ENCODE measurements around the gene SCN2B. TPM values are rescaled to one million over a fixed set of nuclear protein-coding genes. Genes with fewer than 3 reads are reported as not detected.

SCN2B gene
- total RNA-seq, 1 experiment from 2014 or later = not detected

GRCh38 chr11:118157186-118157895 is 19.1 kb downstream of the SCN2B start:
- no peak for DNase-seq
- H2AFZ ChIP-seq (ENCODE audit: low read length) = no peak overlapping the region
- H3K4me1 ChIP-seq (ENCODE audit: low read length) = peaks cover 6% of the 10 kb centered on the region
- no peaks in the 10 kb centered on the region for H3K9me3 ChIP-seq (ENCODE audit: low read length)
- H3K27me3 ChIP-seq (ENCODE audit: low read length) = no peaks in the 10 kb centered on the region
- no peak overlapping the region for H3K27ac ChIP-seq (ENCODE audit: low read length)
- no peak overlapping the region for H3K4me3 ChIP-seq (ENCODE audit: low read length)
- no peaks in the 10 kb centered on the region for H4K20me1 ChIP-seq (ENCODE audit: insufficient read depth, low read depth, low read length)
- no peak overlapping the region for H3K4me2 ChIP-seq (ENCODE audit: low read depth, low read length, poor library complexity, severe bottlenecking)
- H3K36me3 ChIP-seq (ENCODE audit: insufficient read depth, low read length) = no peaks in the 10 kb centered on the region
- no peaks in the 10 kb centered on the region for H3K9me2 ChIP-seq (replicated peaks; ENCODE audit: insufficient read depth, low read length)
- H3K9ac ChIP-seq (ENCODE audit: low read length) = no peak overlapping the region
- H3K79me2 ChIP-seq (ENCODE audit: low read length) = no peaks in the 10 kb centered on the region

- peak; percentile 47 for DNase-seq
- Histone ChIP-seq H3K9ac (ENCODE audit: low read length) (no peak overlapping the region), H3K9me3 (ENCODE audit: low read length) (no peaks in the 10 kb centered on the region), H3K27me3 (ENCODE audit: low read length) (no peaks in the 10 kb centered on the region), H4K20me1 (ENCODE audit: insufficient read depth, low read depth, low read length) (no peaks in the 10 kb centered on the region), H3K4me2 (ENCODE audit: low read depth, low read length, poor library complexity, severe bottlenecking) (peak overlapping the region; percentile 32), H3K4me3 (ENCODE audit: low read length) (no peak overlapping the region), H3K4me1 (ENCODE audit: low read length) (peaks cover 6% of the 10 kb centered on the region), H3K27ac (ENCODE audit: low read length) (no peak overlapping the region), H3K9me2 (replicated peaks; ENCODE audit: insufficient read depth, low read length) (no peaks in the 10 kb centered on the region), H2AFZ (ENCODE audit: low read length) (no peak overlapping the region), H3K79me2 (ENCODE audit: low read length) (no peaks in the 10 kb centered on the region), H3K36me3 (ENCODE audit: insufficient read depth, low read length) (no peaks in the 10 kb centered on the region)
Measured at GRCh38 chr11:118156531-118157185, 19.8 kb downstream of the SCN2B start.

DNA sequence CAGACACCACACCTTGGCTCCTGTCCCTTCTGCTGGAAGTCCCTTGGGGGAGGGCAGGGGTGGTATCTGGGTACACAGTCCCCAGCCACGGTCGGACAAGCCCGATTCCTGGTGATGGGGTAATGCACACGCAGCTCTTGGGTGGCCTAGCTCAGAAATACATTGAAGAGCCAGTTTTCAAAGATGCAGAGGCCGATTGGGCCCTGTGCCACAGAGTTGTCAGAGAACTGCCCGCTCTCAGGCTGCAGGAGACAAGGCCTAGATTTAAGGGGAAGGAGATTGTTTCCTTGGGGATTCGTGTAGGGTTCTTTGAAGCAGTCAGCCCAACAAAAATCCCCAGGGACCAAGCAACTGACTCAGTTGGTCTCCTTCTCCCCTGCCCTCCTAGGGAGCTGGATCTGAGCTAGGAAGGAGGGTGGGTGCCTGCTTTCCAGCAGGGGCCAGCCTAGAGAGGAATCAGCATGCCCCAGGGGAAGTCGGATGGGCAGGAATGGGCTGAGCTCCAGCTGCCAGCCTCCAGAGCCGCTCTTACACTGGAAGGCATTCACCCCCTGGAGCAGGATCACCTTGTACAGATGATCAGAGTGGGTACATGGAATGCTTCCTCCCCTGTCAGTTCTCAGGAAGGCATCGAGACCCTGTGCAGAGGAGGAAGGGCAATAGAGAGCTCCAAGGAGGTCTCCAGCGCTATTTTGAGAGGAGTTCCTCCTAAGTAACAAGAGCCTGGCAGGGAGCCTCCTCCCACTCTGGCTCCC is 20.5 kb downstream of the SCN2B start:
- Histone ChIP-seq H3K4me3 (ENCODE audit: low read length) (no peak overlapping the region), H3K9me2 (replicated peaks; ENCODE audit: insufficient read depth, low read length) (no peaks in the 10 kb centered on the region), H3K4me2 (ENCODE audit: low read depth, low read length, poor library complexity, severe bottlenecking) (peak overlapping the region; percentile 32), H3K9ac (ENCODE audit: low read length) (no peak overlapping the region), H3K27me3 (ENCODE audit: low read length) (no peaks in the 10 kb centered on the region), H4K20me1 (ENCODE audit: insufficient read depth, low read depth, low read length) (no peaks in the 10 kb centered on the region), H3K27ac (ENCODE audit: low read length) (no peak overlapping the region), H2AFZ (ENCODE audit: low read length) (no peak overlapping the region), H3K4me1 (ENCODE audit: low read length) (peaks cover 6% of the 10 kb centered on the region), H3K36me3 (ENCODE audit: insufficient read depth, low read length) (no peaks in the 10 kb centered on the region), H3K79me2 (ENCODE audit: low read length) (no peaks in the 10 kb centered on the region), H3K9me3 (ENCODE audit: low read length) (no peaks in the 10 kb centered on the region)
- no peak for DNase-seq

DNA sequence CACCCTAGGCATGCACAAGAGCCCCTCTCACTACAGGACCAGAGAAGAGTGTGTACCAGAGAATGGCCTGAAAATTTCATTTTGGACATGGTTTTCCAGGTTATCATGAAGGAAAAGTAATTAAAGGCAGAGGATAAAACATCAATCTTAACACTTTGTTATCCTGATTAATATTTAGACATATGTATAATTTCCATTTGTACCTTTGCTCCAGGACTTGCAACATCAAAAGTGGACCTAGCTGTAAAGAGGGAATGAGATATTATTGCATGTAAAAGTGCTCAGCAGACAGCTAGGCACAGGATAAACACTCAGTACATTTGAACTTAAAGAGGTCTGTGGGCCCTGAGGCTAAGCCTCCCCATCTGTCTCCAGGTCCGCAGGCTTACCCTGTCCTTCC is 21.8 kb downstream of the SCN2B start:
- no peak overlapping the region for H3K4me2 ChIP-seq (ENCODE audit: low read depth, low read length, poor library complexity, severe bottlenecking)
- peaks cover 6% of the 10 kb centered on the region for H3K4me1 ChIP-seq (ENCODE audit: low read length)
- H3K36me3 ChIP-seq (ENCODE audit: insufficient read depth, low read length) = no peaks in the 10 kb centered on the region
- no peak overlapping the region for H3K9ac ChIP-seq (ENCODE audit: low read length)
- H3K4me3 ChIP-seq (ENCODE audit: low read length) = no peak overlapping the region
- no peaks in the 10 kb centered on the region for H3K79me2 ChIP-seq (ENCODE audit: low read length)
- H3K9me2 ChIP-seq (replicated peaks; ENCODE audit: insufficient read depth, low read length) = no peaks in the 10 kb centered on the region
- DNase-seq = no peak
- no peaks in the 10 kb centered on the region for H3K27me3 ChIP-seq (ENCODE audit: low read length)
- H3K27ac ChIP-seq (ENCODE audit: low read length) = no peak overlapping the region
- H4K20me1 ChIP-seq (ENCODE audit: insufficient read depth, low read depth, low read length) = no peaks in the 10 kb centered on the region
- H2AFZ ChIP-seq (ENCODE audit: low read length) = no peak overlapping the region
- no peaks in the 10 kb centered on the region for H3K9me3 ChIP-seq (ENCODE audit: low read length)

DNA sequence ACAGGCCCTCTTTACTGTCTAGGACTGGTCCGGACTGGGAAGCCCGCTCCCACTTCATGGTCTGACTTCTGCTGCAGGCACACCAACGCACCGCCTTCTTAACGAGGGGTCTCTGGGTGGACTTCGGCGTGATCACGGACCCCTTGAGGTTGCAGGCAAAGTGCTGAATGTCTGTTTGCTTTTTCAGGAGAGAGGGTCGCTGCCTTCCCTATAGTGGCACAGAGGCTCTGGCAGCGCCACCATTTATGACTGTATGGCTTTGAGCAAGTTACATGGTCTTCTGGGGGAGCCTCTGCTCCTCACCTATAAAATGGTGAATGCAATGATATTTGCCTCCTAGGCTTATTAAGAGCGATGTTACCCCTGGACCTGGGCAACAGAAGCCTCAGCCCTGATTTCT is 22.5 kb downstream of the SCN2B start:
- H3K4me3 ChIP-seq (ENCODE audit: low read length) = no peak overlapping the region
- no peak overlapping the region for H3K4me2 ChIP-seq (ENCODE audit: low read depth, low read length, poor library complexity, severe bottlenecking)
- H4K20me1 ChIP-seq (ENCODE audit: insufficient read depth, low read depth, low read length) = no peaks in the 10 kb centered on the region
- H3K36me3 ChIP-seq (ENCODE audit: insufficient read depth, low read length) = no peaks in the 10 kb centered on the region
- H3K9me3 ChIP-seq (ENCODE audit: low read length) = no peaks in the 10 kb centered on the region
- H3K79me2 ChIP-seq (ENCODE audit: low read length) = no peaks in the 10 kb centered on the region
- no peaks in the 10 kb centered on the region for H3K9me2 ChIP-seq (replicated peaks; ENCODE audit: insufficient read depth, low read length)
- no peak overlapping the region for H3K9ac ChIP-seq (ENCODE audit: low read length)
- no peak overlapping the region for H2AFZ ChIP-seq (ENCODE audit: low read length)
- H3K4me1 ChIP-seq (ENCODE audit: low read length) = peaks cover 6% of the 10 kb centered on the region
- no peak overlapping the region for H3K27ac ChIP-seq (ENCODE audit: low read length)
- H3K27me3 ChIP-seq (ENCODE audit: low read length) = no peaks in the 10 kb centered on the region
- DNase-seq = no peak

DNA sequence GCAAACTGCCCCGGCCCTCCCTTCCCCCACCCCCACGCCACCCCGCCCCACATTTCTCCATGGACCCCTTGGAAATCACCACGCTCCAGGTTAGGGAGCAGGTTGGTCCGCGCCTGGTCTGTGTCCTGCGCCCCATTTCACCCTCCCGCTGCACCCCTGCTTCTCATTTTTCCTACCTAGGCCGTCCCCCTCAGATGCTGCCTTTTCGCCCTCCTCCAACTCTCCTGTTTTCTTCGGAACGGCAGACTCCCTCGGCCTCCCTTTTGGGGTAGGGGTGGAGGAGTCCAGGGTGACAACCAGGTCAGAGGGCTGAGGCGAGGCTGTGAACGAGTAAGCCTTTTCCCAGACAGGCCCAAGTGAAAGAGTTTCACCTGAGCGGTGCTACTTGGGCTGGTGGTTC is 22.9 kb downstream of the SCN2B start:
- Histone ChIP-seq H3K4me3 (ENCODE audit: low read length) (no peak overlapping the region), H3K79me2 (ENCODE audit: low read length) (no peaks in the 10 kb centered on the region), H3K27me3 (ENCODE audit: low read length) (no peaks in the 10 kb centered on the region), H3K4me2 (ENCODE audit: low read depth, low read length, poor library complexity, severe bottlenecking) (no peak overlapping the region), H4K20me1 (ENCODE audit: insufficient read depth, low read depth, low read length) (no peaks in the 10 kb centered on the region), H3K9ac (ENCODE audit: low read length) (no peak overlapping the region), H3K9me3 (ENCODE audit: low read length) (no peaks in the 10 kb centered on the region), H3K36me3 (ENCODE audit: insufficient read depth, low read length) (no peaks in the 10 kb centered on the region), H3K4me1 (ENCODE audit: low read length) (peaks cover 6% of the 10 kb centered on the region), H3K9me2 (replicated peaks; ENCODE audit: insufficient read depth, low read length) (no peaks in the 10 kb centered on the region), H2AFZ (ENCODE audit: low read length) (no peak overlapping the region), H3K27ac (ENCODE audit: low read length) (no peak overlapping the region)
- DNase-seq = no peak

DNA sequence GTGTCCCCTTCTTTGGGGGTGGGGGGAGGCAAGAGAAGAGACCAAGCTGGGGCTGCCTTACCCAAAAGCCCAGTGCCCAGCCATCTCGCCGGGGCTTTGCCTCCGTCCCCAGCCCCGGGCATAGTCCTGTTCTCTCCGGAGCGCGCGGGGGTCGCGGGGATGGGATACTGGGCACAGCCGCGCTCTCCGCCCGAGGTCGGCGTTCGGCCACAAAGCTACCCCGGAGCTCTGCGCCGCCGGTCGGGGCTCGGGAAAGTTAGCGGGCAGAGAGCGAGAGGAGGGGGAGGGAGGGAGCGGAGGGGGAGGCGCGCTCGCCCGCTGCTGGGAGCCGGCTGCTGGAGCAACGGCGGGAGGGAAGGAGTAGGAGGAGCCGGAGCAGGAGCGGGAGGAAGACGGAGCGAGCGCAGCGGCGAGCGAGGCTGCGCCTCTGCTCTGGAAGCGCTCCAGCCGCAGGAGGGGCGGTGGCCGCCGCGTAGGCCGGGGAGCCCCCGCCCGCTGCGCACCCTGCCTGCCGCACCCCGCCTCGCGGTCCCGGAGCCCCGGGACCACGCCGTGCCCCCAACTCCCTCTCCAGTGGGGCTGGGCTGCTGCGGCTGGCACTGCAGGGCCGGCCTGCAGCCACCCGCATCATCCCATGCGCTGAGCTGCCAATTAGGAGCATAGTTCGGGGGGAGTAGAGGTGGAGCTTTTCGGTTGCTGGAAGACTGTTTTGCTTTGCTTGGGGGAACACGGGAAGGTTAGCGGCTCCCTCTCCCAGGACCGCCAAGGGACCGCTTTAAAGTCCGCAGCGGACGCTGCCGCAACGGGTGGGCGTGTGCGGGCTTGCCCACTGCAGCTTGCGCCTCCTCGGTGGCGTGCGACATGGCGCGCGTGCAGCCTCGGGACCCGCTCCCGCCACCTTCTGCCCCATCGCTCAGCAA is 23.6 kb downstream of the SCN2B start, which contains the start of gene SCN4B:
Gene SCN4B (minus strand): TSS at position 272 of the 920 bp plus-strand sequence. CDS start 150 bp downstream, at position 122.
- H3K27me3 ChIP-seq (ENCODE audit: low read length) = no peaks in the 10 kb centered on the region
- no peaks in the 10 kb centered on the region for H4K20me1 ChIP-seq (ENCODE audit: insufficient read depth, low read depth, low read length)
- no peak for DNase-seq
- no peak within 1 kb of the TSS for H3K9ac ChIP-seq (ENCODE audit: low read length)
- no peaks in the 10 kb centered on the region for H3K36me3 ChIP-seq (ENCODE audit: insufficient read depth, low read length)
- no peaks in the 10 kb centered on the region for H3K9me2 ChIP-seq (replicated peaks; ENCODE audit: insufficient read depth, low read length)
- no peak within 1 kb of the TSS for H3K4me2 ChIP-seq (ENCODE audit: low read depth, low read length, poor library complexity, severe bottlenecking)
- H3K27ac ChIP-seq (ENCODE audit: low read length) = no peak within 1 kb of the TSS
- no peaks in the 10 kb centered on the region for H3K9me3 ChIP-seq (ENCODE audit: low read length)
- peaks cover 8% of the 10 kb centered on the region for H3K4me1 ChIP-seq (ENCODE audit: low read length)
- no peak within 1 kb of the TSS for H2AFZ ChIP-seq (ENCODE audit: low read length)
- no peak within 1 kb of the TSS for H3K4me3 ChIP-seq (ENCODE audit: low read length)
- no peaks in the 10 kb centered on the region for H3K79me2 ChIP-seq (ENCODE audit: low read length)
